CD4-positive, alpha-beta T cell treated with Interleukin-21 for 1 hour (primary cell): ENCODE results near the gene ZBTB34.

ENCODE experiments used
- DNase-seq: peaks from one replicate; pipeline ENCODE4 v3.0.0-alpha.2; 2020

The ZBTB34 gene

GRCh38 chr9:126880226-126880946 lies 19.9 kb downstream of the ZBTB34 start:
- no peak for DNase-seq

GRCh38 chr9:126880947-126881332 lies 20.5 kb downstream of the ZBTB34 start:
- no peak for DNase-seq

GRCh38 chr9:126882746-126883145 lies 22.3 kb downstream of the ZBTB34 start:
- no peak for DNase-seq

GRCh38 chr9:126883636-126884035 lies 23.2 kb downstream of the ZBTB34 start:
- DNase-seq = no peak

DNA sequence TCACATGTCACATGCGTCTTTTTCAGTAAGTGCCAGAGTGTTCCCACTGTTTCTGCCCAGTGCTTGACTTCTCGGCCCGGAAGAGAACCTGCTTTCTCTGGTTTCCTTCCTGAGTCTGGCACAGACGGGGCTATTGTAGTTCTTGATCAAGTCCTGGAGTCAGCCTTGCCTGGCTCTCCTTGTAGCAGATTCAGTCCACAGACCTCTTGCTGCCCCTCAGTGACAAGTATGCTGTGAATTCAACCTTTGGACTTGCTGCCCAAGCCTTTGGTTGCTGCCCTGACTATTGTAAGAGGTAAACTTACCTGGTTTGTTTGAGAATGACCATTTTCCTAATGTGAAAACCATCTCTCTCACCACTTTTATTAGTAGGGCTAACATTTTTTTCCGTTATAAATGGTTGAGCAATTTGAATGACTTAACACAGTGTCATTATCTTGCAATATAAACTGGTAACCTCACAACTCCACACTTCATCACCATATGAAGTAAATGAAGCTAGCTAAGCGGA lies 24.7 kb downstream of the ZBTB34 start:
- DNase-seq = no peak

DNA sequence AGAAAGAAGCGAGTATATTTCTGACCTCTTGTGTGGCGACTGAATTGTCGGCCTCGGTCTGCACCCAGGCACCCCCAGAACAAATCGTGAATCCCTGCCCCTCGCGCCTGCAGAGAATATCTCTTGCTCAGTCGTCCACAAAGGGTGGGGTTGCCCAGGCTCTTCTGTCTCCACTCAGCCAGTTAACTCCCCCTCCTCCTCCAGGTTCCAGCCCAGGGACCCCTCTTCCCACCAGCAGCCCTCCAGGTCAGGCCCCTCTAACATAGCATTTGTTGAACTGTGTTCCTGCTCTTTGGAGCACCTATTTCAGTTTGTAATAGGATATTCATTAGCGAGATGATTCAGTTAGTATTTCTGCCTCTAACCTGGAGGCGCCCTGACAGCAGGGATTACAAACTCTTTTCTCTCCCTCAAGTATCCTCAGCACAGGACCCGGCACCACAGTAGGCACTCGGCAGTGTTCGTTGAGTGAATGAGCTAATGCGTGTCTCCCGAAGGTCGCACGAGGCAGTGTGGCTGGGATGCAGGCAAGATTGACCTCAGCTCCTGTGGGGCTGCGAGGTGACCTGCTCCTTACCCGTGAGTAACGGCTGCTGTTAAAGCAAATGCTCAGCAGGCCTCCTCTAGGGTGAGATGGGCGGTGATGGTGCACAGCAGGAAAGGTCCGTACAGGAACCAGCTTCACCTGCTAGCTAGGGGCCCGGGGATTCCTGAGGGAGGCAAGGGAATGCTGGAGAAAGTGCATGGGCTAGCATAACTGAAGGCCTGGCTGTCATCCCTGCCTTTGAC lies 25.8 kb downstream of the ZBTB34 start:
- no peak for DNase-seq

DNA sequence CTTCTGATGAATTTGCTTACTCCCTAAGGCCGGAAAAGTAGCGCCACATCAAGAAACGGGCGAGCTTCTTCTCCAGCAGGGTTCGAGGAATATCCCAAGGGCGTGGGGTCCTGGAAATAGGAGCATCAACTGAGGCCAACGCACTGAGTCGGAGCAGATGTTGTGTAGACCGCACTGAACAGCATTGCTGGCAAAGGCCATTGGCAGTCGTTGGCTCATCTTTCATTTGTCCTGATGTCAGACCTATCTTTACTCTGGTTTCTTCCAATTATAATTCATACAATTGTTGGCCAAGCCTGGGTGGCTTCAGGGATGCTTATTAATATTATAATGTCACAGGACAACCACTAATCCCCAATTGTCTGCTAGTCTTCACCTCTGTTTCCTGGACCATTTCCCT lies 26.5 kb downstream of the ZBTB34 start:
- DNase-seq = no peak

GRCh38 chr9:126891676-126892075 lies 31.2 kb downstream of the ZBTB34 start:
- no peak for DNase-seq

- DNase-seq = no peak
Measured at GRCh38 chr9:126893079-126893478, 32.6 kb downstream of the ZBTB34 start.

DNA sequence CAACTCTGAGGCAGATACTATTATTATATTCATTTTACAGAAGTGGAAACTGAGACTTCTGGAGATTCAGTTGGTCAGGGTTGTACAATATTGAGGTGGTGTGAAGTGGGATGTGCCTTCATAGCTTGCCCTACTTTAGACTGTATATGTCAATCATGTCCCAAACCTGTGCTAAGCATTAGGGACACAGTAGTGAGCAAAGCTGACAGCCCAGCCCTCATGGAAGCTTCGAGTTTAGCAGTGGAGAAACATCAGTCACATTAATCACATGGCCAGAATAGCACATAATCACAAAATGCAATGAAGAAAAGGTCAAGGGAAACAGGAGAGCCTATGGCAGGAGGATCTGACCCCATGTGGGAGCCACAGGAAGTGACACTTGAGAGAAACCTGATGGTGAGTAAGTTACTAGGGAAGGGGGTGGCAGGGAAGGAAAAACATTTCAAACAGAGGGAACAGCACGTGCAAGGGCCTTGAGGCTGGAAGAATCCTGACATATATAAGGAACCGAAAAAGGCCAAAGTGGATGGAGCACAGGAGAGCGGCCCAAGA lies 33.7 kb downstream of the ZBTB34 start:
- DNase-seq = no peak

- DNase-seq = no peak
Measured at GRCh38 chr9:126902210-126902609, 41.8 kb downstream of the ZBTB34 start.

GRCh38 chr9:126904586-126904985 lies 44.1 kb downstream of the ZBTB34 start:
- no peak for DNase-seq

DNA sequence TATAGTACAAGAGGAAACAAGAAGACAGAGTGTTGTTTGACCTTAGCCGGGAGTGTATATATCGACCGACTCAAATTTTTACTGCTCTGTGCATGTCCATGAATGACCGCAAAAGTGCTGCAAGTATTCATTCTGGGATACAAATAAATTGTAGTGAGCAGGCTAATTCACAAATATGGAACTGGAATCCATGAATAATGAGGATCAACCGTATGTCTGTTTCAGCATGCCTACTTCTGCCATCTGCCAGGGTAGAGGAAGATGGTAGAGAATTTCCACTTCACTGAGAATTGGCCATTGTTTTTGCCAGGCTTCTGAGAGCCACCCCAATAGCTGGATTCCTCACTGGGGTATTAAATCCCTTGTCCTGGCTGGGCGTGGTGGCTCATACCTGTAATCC lies 45.7 kb downstream of the ZBTB34 start:
- DNase-seq = no peak

DNA sequence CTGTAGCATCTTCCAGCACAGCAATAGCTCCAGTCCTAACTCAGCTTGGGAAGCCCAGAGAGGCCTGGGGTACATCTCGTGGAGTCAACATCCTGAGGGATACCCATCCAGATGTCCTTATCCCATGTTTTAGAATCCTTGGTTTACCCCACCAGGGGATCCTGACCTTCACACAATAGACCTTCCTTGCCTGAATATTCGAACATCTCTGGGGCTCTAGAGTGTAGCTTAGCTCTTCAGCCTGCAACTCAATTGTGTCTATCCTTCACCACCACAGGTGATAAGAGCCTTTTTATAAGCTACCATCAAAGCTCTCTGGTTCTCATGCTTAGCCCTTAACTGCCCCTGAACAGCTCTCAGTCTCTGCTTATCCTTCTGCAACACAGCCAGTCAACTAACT lies 46.6 kb downstream of the ZBTB34 start:
- DNase-seq = no peak

DNA sequence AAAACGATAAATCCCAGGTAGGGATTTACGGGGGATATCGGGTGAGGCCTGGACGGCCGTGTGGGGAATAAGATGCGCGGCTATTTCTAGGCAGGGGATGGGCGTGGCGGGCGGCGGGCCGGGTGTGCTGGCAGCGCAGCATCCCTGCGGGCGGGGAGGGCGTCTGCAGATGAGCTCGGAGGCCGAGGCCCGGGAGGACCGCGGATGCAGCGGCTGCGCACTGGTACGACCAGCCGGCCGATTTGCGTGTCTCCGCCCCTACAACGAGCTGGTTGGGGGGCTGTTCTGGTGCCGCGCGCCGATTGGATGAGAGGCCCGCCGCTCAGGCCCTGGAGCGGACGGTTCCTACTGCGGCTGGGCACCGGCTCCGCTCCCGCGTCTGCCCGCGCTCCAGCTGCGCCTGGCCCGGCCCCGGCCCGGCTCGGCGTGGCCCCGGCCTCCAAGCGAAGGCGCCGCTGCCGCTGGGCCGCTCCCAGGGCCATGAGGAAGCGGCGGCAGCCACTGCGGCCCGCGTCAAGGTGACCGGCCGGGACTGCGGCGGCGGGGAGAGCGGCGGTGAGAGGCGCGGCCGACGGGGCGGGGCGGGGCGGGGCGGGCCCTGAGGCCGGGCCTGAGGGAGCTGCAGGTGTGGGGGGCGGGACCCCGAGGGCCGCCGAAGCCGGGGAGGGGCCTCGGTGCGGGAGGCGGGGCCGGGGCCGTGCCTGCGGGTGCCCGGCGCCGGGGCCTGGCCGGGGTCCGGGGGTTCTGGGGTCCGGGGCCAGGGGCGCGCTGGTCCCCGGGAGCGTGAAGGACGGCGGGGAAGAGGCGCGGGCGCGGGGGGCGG lies 54.2 kb downstream of the ZBTB34 start, which contains the start of gene RALGPS1:
Gene RALGPS1, plus strand, starts transcription at position 325 of the 823 bp plus-strand sequence. CDS start 47,508 bp downstream, outside the sequence.
- DNase-seq = peak; percentile 93

- peak; percentile 62 for DNase-seq
Measured at GRCh38 chr9:126915281-126915816, 54.9 kb downstream of the ZBTB34 start.

GRCh38 chr9:126915846-126916543 lies 55.6 kb downstream of the ZBTB34 start:
- no peak for DNase-seq

DNA sequence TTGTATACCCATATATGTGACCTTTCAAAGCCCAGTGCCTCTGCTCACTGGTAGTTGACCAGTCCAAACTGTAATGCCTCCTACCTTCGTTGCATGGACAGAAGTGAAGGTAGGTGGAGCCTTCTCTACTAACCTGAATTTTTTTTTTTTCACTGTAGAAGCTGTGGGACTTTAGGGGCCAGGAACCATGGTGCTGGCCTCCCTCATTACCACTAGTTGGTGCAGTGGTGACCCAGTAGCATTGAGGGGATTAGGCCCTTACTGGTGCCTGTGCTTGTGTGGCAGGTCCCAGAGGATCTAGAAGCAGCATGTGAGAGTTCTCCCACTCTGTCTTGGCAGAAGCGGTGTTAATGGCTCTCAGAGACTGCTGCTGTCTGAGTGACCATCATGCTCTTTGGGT lies 56.5 kb downstream of the ZBTB34 start:
- DNase-seq = no peak

- DNase-seq = no peak
Measured at GRCh38 chr9:126919193-126919592, 58.8 kb downstream of the ZBTB34 start.

DNA sequence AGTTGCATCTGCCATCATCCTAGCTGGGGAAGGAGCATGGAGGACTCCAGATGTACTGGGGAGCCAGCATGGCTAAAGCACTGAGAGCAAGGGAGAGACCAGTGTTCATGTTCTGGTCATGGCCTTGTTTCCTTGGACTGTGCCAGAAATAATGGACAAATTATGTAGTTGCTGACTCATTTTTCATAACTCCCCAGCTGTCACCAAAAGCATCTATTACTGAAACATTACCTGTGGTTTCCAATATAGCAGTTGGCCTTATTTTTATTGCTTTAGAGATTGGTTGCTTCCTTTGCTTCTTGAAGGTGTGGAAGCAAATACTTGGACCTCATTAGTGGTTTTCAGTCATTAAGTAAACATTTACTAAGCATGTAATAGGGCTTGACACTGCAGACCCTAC lies 65.4 kb downstream of the ZBTB34 start:
- DNase-seq = no peak

- DNase-seq = no peak
Measured at GRCh38 chr9:126926364-126926763, 65.9 kb downstream of the ZBTB34 start.

- DNase-seq = no peak
Measured at GRCh38 chr9:126927419-126927818, 67.0 kb downstream of the ZBTB34 start.
